GM21528 (cell line): ENCODE results near the gene LIF.

Experiments used
- ATAC-seq: cut with Tn5 transposase; IDR thresholded peaks from one replicate; pipeline ENCODE4 v1.9.1; 2021; ENCODE audit warnings: mild to moderate bottlenecking, moderate library complexity; ENCODE audit not compliant: unreplicated experiment, low FRiP score

The LIF gene

GRCh38 chr22:30195245-30196140 is 51.1 kb downstream of the LIF start:
- no peak for ATAC-seq

DNA sequence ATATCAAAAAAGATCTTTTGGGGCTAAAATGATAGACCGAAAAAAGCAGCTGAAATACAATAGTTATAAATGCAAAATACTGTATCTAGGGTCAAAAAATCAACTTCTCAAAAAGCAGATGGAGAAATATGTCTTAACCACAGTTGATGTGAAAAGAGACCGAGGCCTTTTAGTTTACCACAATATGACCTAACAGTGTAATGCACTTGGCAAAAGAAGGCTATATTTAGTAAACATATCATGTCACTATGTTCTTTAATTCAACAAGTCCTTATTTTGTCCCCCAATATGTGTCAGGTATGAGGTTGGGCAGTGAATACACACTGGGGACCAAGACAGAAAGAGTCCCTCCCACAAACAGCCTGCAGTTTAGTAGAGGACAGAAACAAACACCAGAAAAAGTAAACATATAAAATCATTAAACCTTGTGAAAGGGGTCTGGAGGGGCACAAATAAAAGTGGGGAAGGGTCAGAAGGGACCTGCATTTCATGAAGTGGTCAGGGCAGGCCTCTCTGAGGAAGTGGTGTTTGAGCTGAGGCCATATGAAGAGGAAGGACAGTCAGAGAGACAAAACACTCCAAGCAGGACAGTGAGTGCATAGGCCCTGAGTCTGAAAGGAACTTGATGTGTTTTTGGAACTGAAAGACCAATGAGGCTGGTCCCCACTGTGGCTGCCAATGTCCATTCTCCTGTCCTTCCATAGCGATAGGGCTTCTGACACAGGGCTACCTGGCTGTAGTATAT is 53.4 kb downstream of the LIF start:
- no peak for ATAC-seq

GRCh38 chr22:30192427-30192826 is 54.1 kb downstream of the LIF start:
- ATAC-seq: no peak

- ATAC-seq: no peak
Measured at GRCh38 chr22:30191040-30191701, 55.4 kb downstream of the LIF start.

DNA sequence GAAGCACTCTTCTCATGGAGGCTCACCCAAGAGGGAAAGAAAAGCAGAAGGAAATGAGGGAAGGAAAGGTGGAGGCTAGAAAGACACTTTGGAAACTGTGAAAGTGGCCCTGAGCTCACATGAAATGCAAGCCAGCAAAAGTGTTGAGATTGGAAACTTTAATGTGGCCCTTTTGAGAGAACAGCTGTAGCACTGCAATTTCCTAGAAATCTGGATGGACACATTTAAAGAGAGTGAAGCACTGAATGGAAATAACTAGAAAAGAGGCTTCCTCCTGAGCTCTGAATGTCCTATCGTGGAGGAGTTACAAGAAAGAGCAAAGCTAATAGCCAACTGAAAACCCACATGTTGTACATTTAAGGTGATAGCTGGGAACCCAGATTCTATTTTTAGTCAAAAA is 56.0 kb downstream of the LIF start:
- ATAC-seq: no peak
